Astrocyte (in vitro differentiated cells and primary cell): ENCODE results near the gene NUP98. TPM values are rescaled to one million over a fixed set of nuclear protein-coding genes. Genes with fewer than 3 reads are reported as not detected.

ENCODE experiments used
- DNase-seq: peaks from one replicate; pipeline ENCODE4 v3.0.0-alpha.2; 2010; ENCODE audit warnings: low read depth
- FAIRE-seq: peaks from 2 replicates; lab custom pipeline; 2011; peaks lifted over from hg19 to GRCh38; lab: Jason Lieb, UNC
- H2AFZ ChIP-seq: 2 replicates; pipeline ENCODE4 v1.6.0; 2012; ENCODE audit warnings: low read depth, low read length, inconsistent platforms
- H3K27ac ChIP-seq: 2 replicates; pipeline ENCODE4 v1.5.1; 2011; ENCODE audit warnings: low read depth, low read length, inconsistent platforms
- H3K27me3 ChIP-seq: 2 replicates; pipeline ENCODE4 v1.6.0; 2011; ENCODE audit warnings: low read length, inconsistent platforms; ENCODE audit not compliant: insufficient read depth
- H3K36me3 ChIP-seq: 2 replicates; pipeline ENCODE4 v1.5.1; 2011; ENCODE audit warnings: low read length, inconsistent platforms; ENCODE audit not compliant: insufficient read depth
- H3K4me1 ChIP-seq: 2 replicates; pipeline ENCODE4 v1.5.1; 2011; ENCODE audit warnings: low read length, inconsistent platforms; ENCODE audit not compliant: insufficient read depth
- H3K4me2 ChIP-seq: 2 replicates; pipeline ENCODE4 v1.6.0; 2012; ENCODE audit warnings: low read length, inconsistent platforms
- H3K4me3 ChIP-seq: 2 replicates; pipeline ENCODE4 v1.5.1; 2011; ENCODE audit warnings: low read depth, mild to moderate bottlenecking, low read length, inconsistent platforms; ENCODE audit not compliant: insufficient read depth
- H3K79me2 ChIP-seq: 2 replicates; pipeline ENCODE4 v1.6.0; 2012; ENCODE audit warnings: mild to moderate bottlenecking, low read length, inconsistent platforms; ENCODE audit not compliant: insufficient read depth
- H3K9ac ChIP-seq: 2 replicates; pipeline ENCODE4 v1.6.0; 2012; ENCODE audit warnings: mild to moderate bottlenecking, low read length, inconsistent platforms
- H3K9me3 ChIP-seq: 2 replicates; pipeline ENCODE4 v1.5.1; 2012; ENCODE audit warnings: low read depth, mild to moderate bottlenecking, low read length, inconsistent platforms; ENCODE audit not compliant: insufficient read depth
- H4K20me1 ChIP-seq: 2 replicates; pipeline ENCODE4 v1.6.0; 2012; ENCODE audit warnings: low read length, inconsistent platforms; ENCODE audit not compliant: insufficient read depth
- H3K27ac Mint-ChIP-seq: one replicate; pipeline ENCODE4 v1.8.0; 2021; ENCODE audit warnings: mild to moderate bottlenecking, mixed read lengths; ENCODE audit not compliant: unreplicated experiment
- H3K27me3 Mint-ChIP-seq: one replicate; pipeline ENCODE4 v1.8.0; 2021; ENCODE audit warnings: low read depth, mixed read lengths; ENCODE audit not compliant: unreplicated experiment
- H3K36me3 Mint-ChIP-seq: one replicate; pipeline ENCODE4 v1.8.0; 2021; ENCODE audit warnings: low read depth, mixed read lengths; ENCODE audit not compliant: unreplicated experiment
- H3K4me1 Mint-ChIP-seq: one replicate; pipeline ENCODE4 v1.8.0; 2021; ENCODE audit warnings: low read depth, mixed read lengths; ENCODE audit not compliant: unreplicated experiment
- H3K4me3 Mint-ChIP-seq: one replicate; pipeline ENCODE4 v1.8.0; 2021; ENCODE audit warnings: mild to moderate bottlenecking, moderate library complexity, mixed read lengths; ENCODE audit not compliant: unreplicated experiment
- H3K9me3 Mint-ChIP-seq: one replicate; pipeline ENCODE4 v1.8.0; 2021; ENCODE audit warnings: mild to moderate bottlenecking, mixed read lengths; ENCODE audit not compliant: unreplicated experiment
- CTCF ChIP-seq: IDR thresholded peaks from 2 replicates; pipeline ENCODE4 v1.5.1; 2011; ENCODE audit warnings: low read depth, mild to moderate bottlenecking, inconsistent platforms, low read length, moderate library complexity; ENCODE audit not compliant: insufficient read depth
- EZH2 ChIP-seq: IDR thresholded peaks from 2 replicates; pipeline ENCODE4 v1.6.1; 2012; ENCODE audit warnings: mild to moderate bottlenecking, low read length, inconsistent platforms; ENCODE audit not compliant: insufficient read depth
- total RNA-seq: library from RNA; stranded (reverse); gene quantifications from 2 replicates; pipeline ENCODE4 v1.2.1, GENCODE V29; 2021

The NUP98 gene
- total RNA-seq, 1 donor from 2014 or later, result 81.2 TPM

GRCh38 chr11:3835751-3836150 lies 38.4 kb upstream of the NUP98 start:
- TF ChIP-seq EZH2 (no peak), CTCF (no peak)
- Mint-ChIP-seq H3K27me3 (no peaks in the 10 kb centered on the region), H3K9me3 (no peaks in the 10 kb centered on the region), H3K27ac (no peak overlapping the region), H3K4me1 (peaks cover 48% of the 10 kb centered on the region), H3K4me3 (no peak overlapping the region), H3K36me3 (peaks cover 14% of the 10 kb centered on the region)
- H3K4me2 ChIP-seq, result no peak overlapping the region
- H4K20me1 ChIP-seq, result peaks cover 92% of the 10 kb centered on the region
- H3K27ac ChIP-seq, result no peak overlapping the region
- H3K4me1 ChIP-seq, result peaks cover 19% of the 10 kb centered on the region
- H3K36me3 ChIP-seq, result peaks cover 2% of the 10 kb centered on the region
- no peak overlapping the region for H3K9ac ChIP-seq
- no peak for FAIRE-seq
- DNase-seq, result no peak
- no peak overlapping the region for H3K4me3 ChIP-seq
- no peak overlapping the region for H2AFZ ChIP-seq
- H3K27me3 ChIP-seq, result no peaks in the 10 kb centered on the region
- no peaks in the 10 kb centered on the region for H3K9me3 ChIP-seq
- peaks cover 98% of the 10 kb centered on the region for H3K79me2 ChIP-seq

- H3K4me1 Mint-ChIP-seq, result peaks cover 49% of the 10 kb centered on the region
- Histone ChIP-seq H3K4me1 (peaks cover 14% of the 10 kb centered on the region), H2AFZ (no peak overlapping the region), H3K4me2 (no peak overlapping the region), H3K27ac (no peak overlapping the region), H3K9me3 (no peaks in the 10 kb centered on the region), H3K27me3 (no peaks in the 10 kb centered on the region), H3K9ac (no peak overlapping the region), H3K4me3 (no peak overlapping the region), H4K20me1 (peaks cover 97% of the 10 kb centered on the region), H3K79me2 (peaks cover 99% of the 10 kb centered on the region), H3K36me3 (peaks cover 6% of the 10 kb centered on the region)
- peak overlapping the region; percentile 51 for H3K4me3 Mint-ChIP-seq
- DNase-seq (no peak), FAIRE-seq (no peak)
- H3K36me3 Mint-ChIP-seq, result peaks cover 16% of the 10 kb centered on the region
- TF ChIP-seq CTCF (no peak), EZH2 (no peak)
- H3K9me3 Mint-ChIP-seq, result no peaks in the 10 kb centered on the region
- H3K27ac Mint-ChIP-seq, result peak overlapping the region; percentile 56
- no peaks in the 10 kb centered on the region for H3K27me3 Mint-ChIP-seq
These were observed 37.5 kb upstream of the NUP98 start for GRCh38 chr11:3834664-3835461.

GRCh38 chr11:3834349-3834663 lies 37.0 kb upstream of the NUP98 start:
- H3K27ac Mint-ChIP-seq, result peak overlapping the region; percentile 41
- Histone ChIP-seq H3K9me3 (no peaks in the 10 kb centered on the region), H3K4me1 (peaks cover 10% of the 10 kb centered on the region), H3K4me3 (no peak overlapping the region), H3K9ac (no peak overlapping the region), H3K4me2 (no peak overlapping the region), H4K20me1 (peaks cover 96% of the 10 kb centered on the region), H3K36me3 (peaks cover 7% of the 10 kb centered on the region), H3K27ac (no peak overlapping the region), H3K79me2 (peaks cover 97% of the 10 kb centered on the region), H3K27me3 (no peaks in the 10 kb centered on the region), H2AFZ (no peak overlapping the region)
- H3K4me1 Mint-ChIP-seq, result peaks cover 44% of the 10 kb centered on the region
- DNase-seq (no peak), FAIRE-seq (no peak)
- peaks cover 17% of the 10 kb centered on the region for H3K36me3 Mint-ChIP-seq
- TF ChIP-seq EZH2 (no peak), CTCF (no peak)
- H3K9me3 Mint-ChIP-seq, result no peaks in the 10 kb centered on the region
- no peaks in the 10 kb centered on the region for H3K27me3 Mint-ChIP-seq
- H3K4me3 Mint-ChIP-seq, result no peak overlapping the region
